GM18909 (cell line): ENCODE measurements around the gene PLAU.
"Not testable (repeated sequence)": the region's sequence is repeated elsewhere in the genome, so short reads cannot be mapped to it uniquely, and the experiment has no call there.

Experiments used
- ATAC-seq: cut with Tn5 transposase; IDR thresholded peaks from one replicate; pipeline ENCODE4 v1.9.1; 2021; ENCODE audit warnings: mild to moderate bottlenecking; ENCODE audit not compliant: unreplicated experiment, poor library complexity

PLAU gene

GRCh38 chr10:73917566-73918305 is 6.8 kb downstream of the PLAU start:
- no peak for ATAC-seq

DNA sequence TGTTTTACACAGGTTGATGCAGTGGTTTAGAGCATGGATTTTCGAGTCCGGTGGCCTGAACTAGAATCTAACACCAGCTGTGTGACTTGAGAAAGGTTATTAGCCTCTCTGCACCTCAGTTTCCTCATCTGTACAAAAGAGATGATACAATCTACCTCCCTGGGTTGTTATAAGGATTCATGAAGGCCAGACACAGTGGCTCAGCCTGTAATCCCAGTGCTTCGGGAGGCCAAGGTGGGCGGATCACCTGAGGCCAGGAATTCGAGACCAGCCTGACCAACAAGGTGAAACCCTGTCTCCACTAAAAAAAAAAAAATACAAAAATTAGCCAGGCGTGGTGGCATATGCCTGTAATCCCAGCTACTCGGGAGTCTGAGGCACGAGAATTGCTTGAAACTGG is 8.5 kb downstream of the PLAU start:
- ATAC-seq = not testable (repeated sequence)

DNA sequence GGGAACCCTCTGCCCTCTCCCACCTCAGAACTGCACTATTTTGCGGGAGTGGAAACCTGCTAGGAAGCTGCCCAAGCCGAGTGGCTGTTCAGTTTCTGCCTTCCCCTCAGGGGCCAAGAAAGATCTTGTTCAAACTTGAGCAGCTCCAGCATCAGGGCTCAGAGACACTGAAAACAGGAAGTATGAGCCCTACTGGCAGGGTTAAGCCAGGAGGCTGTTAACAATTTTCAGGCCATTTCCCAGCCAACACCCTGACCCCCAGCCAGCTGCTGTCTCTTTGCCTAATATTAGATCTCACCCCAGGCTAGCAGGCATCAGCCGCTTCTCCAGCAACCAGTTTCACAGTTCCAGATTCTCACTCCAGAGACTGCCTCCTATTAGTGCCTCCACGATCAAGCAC is 9.2 kb downstream of the PLAU start:
- no peak for ATAC-seq

DNA sequence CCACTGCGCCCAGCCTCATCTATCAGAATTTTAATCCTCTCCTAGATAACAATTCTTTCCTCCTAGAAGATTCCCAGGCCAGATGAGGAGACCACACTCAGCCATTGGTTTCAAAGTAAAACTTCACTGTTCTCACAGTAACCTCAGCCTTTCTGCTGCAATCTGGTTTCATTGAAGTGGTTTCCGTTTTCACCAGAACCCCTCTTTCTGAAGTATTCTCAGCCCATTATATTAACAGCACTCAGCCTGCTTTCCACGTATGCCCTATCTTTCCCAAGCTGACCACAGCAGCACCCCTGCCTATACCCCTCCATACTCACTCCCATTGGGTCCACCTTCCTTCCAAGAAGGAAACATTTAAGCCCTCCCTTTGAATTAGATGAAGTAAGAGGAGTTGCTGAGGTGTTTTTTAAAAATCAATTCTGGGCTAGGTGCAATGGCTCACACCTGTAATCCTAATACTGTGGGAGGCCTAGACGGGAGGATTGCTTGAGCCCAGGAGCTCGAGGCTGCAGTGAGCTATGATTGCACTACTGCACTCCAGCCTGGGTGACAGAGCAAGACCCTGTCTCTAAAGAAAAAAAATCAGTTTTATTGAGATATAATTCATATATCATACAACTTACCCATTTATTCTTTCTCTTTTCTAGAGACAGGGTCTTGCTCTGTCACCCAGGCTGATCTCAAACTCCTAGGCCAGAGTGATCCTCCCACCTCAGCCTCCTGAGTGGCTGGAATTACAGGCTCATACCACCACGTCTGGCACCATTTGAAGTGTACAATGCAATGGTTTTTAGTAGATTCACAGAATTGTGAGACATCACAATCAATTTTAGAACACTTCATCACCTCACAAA is 11.3 kb downstream of the PLAU start:
- no peak for ATAC-seq

DNA sequence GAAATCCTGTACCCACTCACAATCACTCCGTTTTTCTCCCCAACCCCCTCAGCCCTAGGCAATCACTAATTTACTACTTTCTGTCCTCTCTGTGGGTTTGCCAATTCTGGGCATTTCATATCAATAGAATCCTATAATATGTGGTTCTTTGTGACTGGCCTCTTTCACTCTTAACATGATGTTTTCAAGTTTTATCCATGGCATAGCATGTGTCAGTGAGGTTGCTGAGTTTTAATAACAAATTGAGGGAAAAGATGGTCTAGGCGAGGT is 11.9 kb downstream of the PLAU start:
- ATAC-seq = no peak

- ATAC-seq = no peak
Measured at GRCh38 chr10:73923935-73924598, 13.1 kb downstream of the PLAU start.

- ATAC-seq = no peak
Measured at GRCh38 chr10:73924935-73925334, 14.0 kb downstream of the PLAU start.

GRCh38 chr10:73925539-73925938 is 14.6 kb downstream of the PLAU start:
- no peak for ATAC-seq

GRCh38 chr10:73926152-73926764 is 15.3 kb downstream of the PLAU start:
- ATAC-seq = no peak

DNA sequence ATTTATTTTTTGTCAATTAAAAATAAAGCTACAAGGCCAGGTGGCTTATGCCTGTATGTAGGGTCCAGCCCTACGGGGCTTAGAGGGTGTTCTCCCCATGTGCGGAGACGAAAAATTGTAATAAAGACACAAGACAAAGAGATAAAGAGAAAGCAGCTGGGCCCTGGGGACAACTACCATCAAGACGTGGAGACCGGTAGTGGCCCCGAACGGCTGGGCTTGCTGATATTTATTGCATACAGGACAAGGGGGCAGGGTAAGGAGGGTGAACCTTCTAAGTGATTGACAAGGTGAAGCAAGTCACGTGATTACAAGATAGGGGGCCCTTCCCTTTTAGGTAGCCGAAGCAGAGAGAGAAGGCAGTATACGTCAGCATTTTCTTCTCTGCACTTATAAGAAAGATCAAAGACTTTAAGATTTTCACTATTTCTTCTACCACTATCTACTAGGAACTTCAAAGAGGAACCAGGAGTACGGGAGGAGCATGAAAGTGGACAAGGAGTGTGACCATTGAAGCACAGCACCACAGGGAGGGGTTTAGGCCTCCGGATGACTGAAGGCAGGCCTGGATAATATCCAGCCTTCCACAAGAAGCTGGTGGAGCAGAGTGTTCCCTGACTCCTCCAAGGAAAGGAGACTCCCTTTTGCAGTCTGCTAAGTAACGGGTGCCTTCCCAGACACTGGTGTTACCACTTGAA is 19.8 kb downstream of the PLAU start:
- ATAC-seq = not testable (repeated sequence)

- ATAC-seq = peak; percentile 59
Measured at GRCh38 chr10:73931767-73932619, 21.1 kb downstream of the PLAU start.

- ATAC-seq = no peak
Measured at GRCh38 chr10:73932620-73933112, 21.7 kb downstream of the PLAU start.

DNA sequence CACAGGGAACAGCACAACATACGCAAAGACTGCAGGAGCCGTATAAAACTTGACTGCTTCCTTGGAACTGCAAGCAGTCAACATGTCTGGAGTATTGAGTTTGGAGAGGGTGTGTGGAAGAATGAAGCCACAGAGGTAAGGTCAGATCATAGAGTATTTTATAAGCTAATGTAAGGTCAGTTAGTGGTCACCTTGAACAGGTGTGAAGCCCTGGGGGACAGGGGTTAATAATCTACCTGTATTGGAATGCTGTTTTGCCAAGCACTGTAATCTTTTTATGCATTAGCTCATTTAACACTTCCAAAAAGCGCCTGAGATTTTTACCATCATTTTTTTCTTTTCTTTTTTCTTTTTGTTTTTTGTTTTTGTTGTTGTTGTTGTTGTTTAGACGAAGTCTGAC is 23.1 kb downstream of the PLAU start:
- no peak for ATAC-seq

DNA sequence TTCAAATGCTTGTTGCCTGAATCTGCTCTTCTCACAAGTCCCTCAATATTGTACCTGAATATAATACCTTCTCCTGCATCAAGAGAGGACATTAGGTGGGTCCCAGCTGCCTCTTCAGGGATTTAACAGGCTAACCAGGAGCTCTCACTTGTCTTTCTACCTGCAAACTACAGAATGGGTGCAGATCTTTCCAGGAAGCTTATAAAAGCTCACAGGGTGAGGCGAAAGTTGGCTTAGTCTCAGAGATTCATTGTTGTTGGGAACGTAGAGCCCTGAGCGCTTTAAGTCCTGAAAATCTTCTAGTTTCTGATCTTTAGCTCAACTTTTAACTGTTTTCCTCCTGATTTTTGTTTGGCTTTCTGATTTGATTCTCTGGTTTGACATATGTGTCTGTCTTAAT is 25.0 kb downstream of the PLAU start:
- no peak for ATAC-seq

DNA sequence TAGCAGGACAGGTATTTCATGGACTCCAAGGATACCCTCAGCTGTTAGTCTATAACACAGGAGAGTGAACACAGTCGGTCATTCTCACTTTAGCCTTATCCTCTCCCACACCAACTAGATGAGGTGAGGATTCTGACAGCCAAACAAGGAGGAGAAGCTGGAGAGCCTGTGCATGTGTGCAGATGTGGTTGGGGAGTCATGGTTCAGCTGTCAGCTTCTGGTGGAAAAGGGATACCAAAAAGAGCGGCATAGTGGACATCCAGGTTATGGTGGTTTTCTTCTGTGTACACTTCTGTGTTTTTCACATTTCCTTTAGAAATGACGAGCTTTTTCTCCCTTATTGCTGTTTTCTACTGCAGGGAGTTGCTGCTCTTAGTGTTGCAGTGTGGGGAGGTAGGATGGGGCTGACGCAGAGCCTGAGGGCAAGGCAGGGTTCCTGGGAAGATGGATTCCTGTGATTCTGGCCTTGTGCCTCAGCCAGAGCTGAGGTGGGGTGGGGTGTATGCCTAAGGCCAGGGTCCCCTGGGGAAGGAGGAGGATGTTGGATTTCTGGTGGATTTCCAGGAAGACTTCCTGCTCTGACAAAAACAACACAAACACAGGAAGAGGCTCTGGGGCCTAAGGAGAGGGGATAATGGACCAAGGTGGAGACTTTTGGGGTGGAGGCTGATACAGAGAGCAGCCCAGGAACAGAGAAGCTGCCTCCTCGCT is 26.6 kb downstream of the PLAU start:
- no peak for ATAC-seq

GRCh38 chr10:73940634-73941221 is 29.8 kb downstream of the PLAU start:
- ATAC-seq = peak; percentile 71

GRCh38 chr10:73941300-73941699 is 30.4 kb downstream of the PLAU start:
- ATAC-seq = no peak

GRCh38 chr10:73944356-73945100 is 33.6 kb downstream of the PLAU start:
- no peak for ATAC-seq
